ENCODE data around the gene GPI. TPM values are rescaled to one million over a fixed set of nuclear protein-coding genes. Genes with fewer than 3 reads are reported as not detected.

The GPI gene
- total RNA-seq, 4 donors from 2014 or later: 118 to 446 (median 224) TPM

DNA sequence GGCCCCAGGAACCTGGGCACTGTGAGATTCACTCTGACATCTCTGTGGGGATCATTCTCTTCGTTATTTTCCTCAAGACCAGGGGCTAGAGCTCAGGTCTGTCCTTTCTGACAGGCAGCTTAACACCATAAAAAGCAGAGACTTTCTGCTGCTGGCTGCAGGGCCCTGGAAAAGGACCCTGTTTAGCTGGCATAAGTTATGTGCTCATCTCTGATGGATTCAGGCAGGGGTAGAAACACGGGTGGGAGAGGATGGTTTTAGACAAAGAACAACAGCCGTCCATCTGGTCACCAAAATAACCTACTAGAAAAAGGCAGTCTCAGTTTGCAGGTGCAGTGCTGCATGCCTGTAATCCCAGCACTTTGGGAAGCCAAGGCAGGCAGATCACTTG lies 2.3 kb upstream of the GPI start:
- no peaks in the 10 kb centered on the region for H3K27me3 ChIP-seq
- H3K4me3 ChIP-seq (replicated peaks in 1 of 3): no peak overlapping the region
- peaks cover 24 to 27% of the 10 kb centered on the region in 2 donors for H3K4me1 ChIP-seq
- intact Hi-C loops (cut with DNase I): no loop called here
- WGBS, 2 donors: 67 to 83% methylated on average over 3 of the region's 3 CpGs
- H3K9me3 ChIP-seq: no peaks in the 10 kb centered on the region
- no peak for TF ChIP-seq CTCF (IDR thresholded peaks at IDR 0.05)
- TF ChIP-seq POLR2A (IDR thresholded peaks at IDR 0.05): no peak
- no peak overlapping the region for H3K27ac ChIP-seq
- peaks cover 0 to 6% of the 10 kb centered on the region in 2 donors for H3K36me3 ChIP-seq
- no peak for DNase-seq

DNA sequence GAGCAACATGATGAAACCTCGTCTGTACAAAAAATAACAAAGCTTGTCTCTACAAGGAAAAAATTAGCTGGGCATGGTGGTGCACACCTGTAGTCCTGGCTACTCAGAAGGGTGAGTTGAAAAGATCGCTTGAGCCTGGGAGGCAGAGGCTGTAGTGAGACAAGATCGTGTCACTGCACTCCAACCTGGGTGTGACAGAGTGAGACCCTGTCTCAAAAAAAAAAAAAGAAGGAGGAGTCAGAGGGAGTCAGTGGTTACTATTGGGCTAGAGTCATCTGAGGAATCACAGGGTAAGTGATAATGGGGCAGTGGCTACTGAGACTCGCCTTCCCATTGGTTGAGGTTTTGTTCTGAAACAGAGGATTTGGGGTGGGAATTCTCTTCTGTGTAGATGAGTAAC lies 1.9 kb upstream of the GPI start:
- Histone ChIP-seq H3K4me1 (peaks cover 24 to 27% of the 10 kb centered on the region in 2 donors), H3K27ac (no peak overlapping the region), H3K27me3 (no peaks in the 10 kb centered on the region), H3K9me3 (no peaks in the 10 kb centered on the region), H3K36me3 (peaks cover 1 to 9% of the 10 kb centered on the region in 2 donors), H3K4me3 (replicated peaks in 1 of 3) (no peak overlapping the region)
- intact Hi-C loops (cut with DNase I): no loop called here
- DNase-seq: no peak
- 67 to 70% methylated on average over 4 of the region's 4 CpGs for WGBS, 2 donors
- TF ChIP-seq POLR2A (IDR thresholded peaks at IDR 0.05) (no peak), CTCF (IDR thresholded peaks at IDR 0.05) (no peak)

- Histone ChIP-seq H3K36me3 (peaks cover 10 to 18% of the 10 kb centered on the region in 2 donors), H3K4me1 (peaks cover 17 to 20% of the 10 kb centered on the region in 2 donors), H3K9me3 (no peaks in the 10 kb centered on the region), H3K27ac (no peak overlapping the region), H3K4me3 (replicated peaks in 1 of 3) (no peak overlapping the region), H3K27me3 (no peaks in the 10 kb centered on the region)
- intact Hi-C loops (cut with DNase I): no loop called here
- no peak for TF ChIP-seq CTCF (IDR thresholded peaks at IDR 0.05)
- no peak for TF ChIP-seq POLR2A (IDR thresholded peaks at IDR 0.05)
- 93 to 97% methylated on average over 5 of the region's 5 CpGs for WGBS, 2 donors
- DNase-seq: no peak
Observed at GRCh38 chr19:34363930-34364329, 1.1 kb upstream of the GPI start.

- Histone ChIP-seq H3K36me3 (peaks cover 15 to 22% of the 10 kb centered on the region in 2 donors), H3K27ac (peak overlapping the region in 1 of 3 donors; percentile 54), H3K4me3 (replicated peaks in 1 of 3) (peak overlapping the region in 2 of 3 donors; percentile 18 to 99), H3K9me3 (no peaks in the 10 kb centered on the region), H3K4me1 (peaks cover 17 to 19% of the 10 kb centered on the region in 2 donors), H3K27me3 (no peaks in the 10 kb centered on the region)
- intact Hi-C loops (cut with DNase I): no loop called here
- TF ChIP-seq CTCF (IDR thresholded peaks at IDR 0.05): no peak
- no peak for TF ChIP-seq POLR2A (IDR thresholded peaks at IDR 0.05)
- DNase-seq: no peak
- 71 to 78% methylated on average over 11 of the region's 11 CpGs for WGBS, 2 donors
Observed at GRCh38 chr19:34364462-34364829, 550 bp upstream of the GPI start.

GRCh38 chr19:34365463-34366401 lies 736 bp downstream of the GPI start:
- peak; percentile 54 to 57 for DNase-seq
- Histone ChIP-seq H3K4me1 (peaks cover 13% of the 10 kb centered on the region in 2 donors), H3K9me3 (no peaks in the 10 kb centered on the region), H3K36me3 (peaks cover 25 to 31% of the 10 kb centered on the region in 2 donors), H3K27ac (peak overlapping the region; percentile 54 to 76 (median 64)), H3K27me3 (no peaks in the 10 kb centered on the region), H3K4me3 (replicated peaks in 1 of 3) (peak overlapping the region; percentile 42 to 99 (median 94))
- intact Hi-C loops (cut with DNase I): no loop called here
- 2 to 10% methylated on average over 17 to 36 of the region's 45 CpGs for WGBS, 2 donors
- TF ChIP-seq CTCF (IDR thresholded peaks at IDR 0.05) (no peak), POLR2A (IDR thresholded peaks at IDR 0.05) (no peak)
